HEK293T (cell line): ENCODE results near the gene KRT24.

Source experiments
- BHLHE40 ChIP-seq: fragments of 450-650 bp; IDR thresholded peaks from 2 replicates; pipeline ENCODE4 v1.6.1; 2016; ENCODE audit warnings: mild to moderate bottlenecking, moderate library complexity, borderline replicate concordance
- SP1 ChIP-seq: fragments of 450-650 bp; IDR thresholded peaks from 2 replicates; pipeline ENCODE4 v1.6.1; 2017

DNA sequence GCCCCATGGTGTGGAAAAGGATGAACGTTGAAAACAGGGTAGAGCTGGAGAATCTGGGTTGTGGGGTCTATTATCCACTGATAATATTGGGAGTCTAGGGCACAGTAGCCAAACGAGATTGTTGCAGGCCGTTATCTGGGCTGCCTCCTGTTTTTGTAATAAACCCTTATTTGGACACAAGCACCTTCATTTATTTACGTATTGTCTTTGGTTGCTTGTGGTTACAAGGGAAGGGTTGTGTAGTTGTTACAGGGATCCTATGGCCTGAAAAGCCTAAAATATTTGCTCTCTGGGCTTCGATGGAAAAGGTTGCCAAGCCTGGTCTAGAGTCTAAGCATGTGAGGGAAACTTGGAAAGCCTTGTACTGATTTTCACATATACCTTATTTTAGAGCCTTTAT, 51.6 kb downstream of the KRT24 start:
- TF ChIP-seq BHLHE40, result no peak
- no peak for TF ChIP-seq SP1
